Gastroesophageal sphincter (tissue), 4 donors: ENCODE measurements around the gene ARMH2. TPM values are rescaled to one million over a fixed set of nuclear protein-coding genes. Genes with fewer than 3 reads are reported as not detected.

ENCODE experiments used
- ATAC-seq: fragments of 150-250 bp; one replicate; pipeline ENCODE4 v1.9.1; 2016; ENCODE audit warnings: mild to moderate bottlenecking, moderate library complexity
- H3K27ac ChIP-seq, 4 donors: fragments of 200-600 bp; sonication (generic) in 3 of 4; 1 replicate in 3 of 4; 2 replicates in 1 of 4; pipeline ENCODE4 v1.5.1; 2016 to 2019
- H3K27me3 ChIP-seq: fragments of 200-600 bp; sonication (generic); one replicate; pipeline ENCODE4 v1.5.1; 2019
- H3K36me3 ChIP-seq, 2 donors: fragments of 200-600 bp; sonication (generic); one replicate each; pipeline ENCODE4 v1.5.1; 2019; ENCODE audit warnings: control low read depth in 1 of 2
- H3K4me1 ChIP-seq, 3 donors: fragments of 200-600 bp; sonication (generic); 1 replicate in 2 of 3; 2 replicates in 1 of 3; pipeline ENCODE4 v1.5.1; 2016 to 2019; ENCODE audit warnings: control low read depth in 2 of 3
- H3K4me3 ChIP-seq, 2 donors: fragments of 200-600 bp; sonication (generic); one replicate each; pipeline ENCODE4 v1.5.1; 2019; ENCODE audit warnings: mild to moderate bottlenecking in 1 of 2, moderate library complexity in 1 of 2
- H3K9me3 ChIP-seq, 3 donors: fragments of 200-600 bp; sonication (generic); one replicate each; pipeline ENCODE4 v1.5.1; 2017 to 2019; ENCODE audit warnings: control low read depth in 2 of 3
- EP300 ChIP-seq: sonication (generic); formaldehyde crosslinking; IDR thresholded peaks from one replicate; pipeline ENCODE4 v1.6.1; 2017; ENCODE audit warnings: antibody characterized with exemption, mild to moderate bottlenecking
- POLR2A ChIP-seq, 2 donors: fragments of 450-650 bp; IDR thresholded peaks; one replicate each; pipeline ENCODE4 v1.6.1; 2017; ENCODE audit warnings: antibody characterized with exemption in 2 of 2, mild to moderate bottlenecking in 2 of 2, moderate library complexity in 1 of 2
- POLR2AphosphoS5 ChIP-seq: sonication (generic); formaldehyde crosslinking; IDR thresholded peaks from one replicate; pipeline ENCODE4 v1.6.1; 2017; ENCODE audit warnings: antibody characterized with exemption
- WGBS, 2 donors: methylation state at CpG; one replicate each; pipeline ENCODE4 v1.1.5; 2018; ENCODE audit warnings: low coverage in 1 of 2; 5-methylcytosine and 5-hydroxymethylcytosine counted together
- total RNA-seq, 4 donors: library from RNA; depleted of rRNA; stranded (reverse); fragments of >200 nt; gene quantifications; one replicate each; pipeline ENCODE4 v1.1.0, GENCODE V29; 2016
- TF ChIP-seq, protein P1 (sequence below), 4 experiments: fragments of 200-600 bp in 2 of 4; fragments of 450-650 bp in 2 of 4; sonication (generic) in 1 of 4; IDR thresholded peaks; one replicate each; pipeline ENCODE4 v1.5.1; 2017 to 2019; ENCODE audit warnings: antibody characterized with exemption in 4 of 4, mild to moderate bottlenecking in 2 of 4, moderate library complexity in 2 of 4

Gene ARMH2
- total RNA-seq, 4 donors from 2014 or later, result 0.54 TPM; not detected in 3

DNA sequence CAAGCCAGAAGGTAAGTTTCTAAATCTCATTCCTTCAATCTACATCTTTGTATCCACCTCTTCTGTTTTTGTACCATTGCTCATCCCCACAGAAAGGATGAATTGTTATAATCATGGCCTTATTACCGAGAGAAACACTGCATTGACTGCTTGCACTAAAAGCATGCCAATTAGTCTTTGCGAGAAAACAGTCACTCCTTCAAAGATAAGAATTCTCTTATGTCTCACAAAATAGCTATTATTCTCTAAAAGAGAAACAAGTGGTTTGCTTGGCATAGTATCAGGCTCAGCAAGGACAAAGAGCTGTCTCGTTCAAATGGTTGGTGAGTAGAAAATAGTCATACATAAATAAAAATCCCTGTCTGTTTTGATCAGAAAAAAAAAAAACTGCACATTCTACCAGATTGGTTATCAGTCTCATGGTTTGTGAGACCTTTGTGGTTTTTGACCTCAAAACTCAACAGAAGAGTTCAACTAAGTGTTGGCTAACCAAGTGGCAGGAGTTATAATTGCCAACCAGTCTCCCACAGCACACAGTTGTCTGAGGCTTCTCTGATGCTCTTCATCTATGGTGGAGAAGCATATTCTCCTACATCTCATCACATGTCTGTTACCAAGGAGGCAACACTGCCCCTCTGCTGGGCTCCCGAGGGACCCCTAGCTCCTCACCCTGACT lies 35.1 kb upstream of the ARMH2 start:
- TF ChIP-seq POLR2A (IDR thresholded peaks at IDR 0.05), result no peak
- TF ChIP-seq EP300, result no peak
- TF ChIP-seq, protein P1, sequence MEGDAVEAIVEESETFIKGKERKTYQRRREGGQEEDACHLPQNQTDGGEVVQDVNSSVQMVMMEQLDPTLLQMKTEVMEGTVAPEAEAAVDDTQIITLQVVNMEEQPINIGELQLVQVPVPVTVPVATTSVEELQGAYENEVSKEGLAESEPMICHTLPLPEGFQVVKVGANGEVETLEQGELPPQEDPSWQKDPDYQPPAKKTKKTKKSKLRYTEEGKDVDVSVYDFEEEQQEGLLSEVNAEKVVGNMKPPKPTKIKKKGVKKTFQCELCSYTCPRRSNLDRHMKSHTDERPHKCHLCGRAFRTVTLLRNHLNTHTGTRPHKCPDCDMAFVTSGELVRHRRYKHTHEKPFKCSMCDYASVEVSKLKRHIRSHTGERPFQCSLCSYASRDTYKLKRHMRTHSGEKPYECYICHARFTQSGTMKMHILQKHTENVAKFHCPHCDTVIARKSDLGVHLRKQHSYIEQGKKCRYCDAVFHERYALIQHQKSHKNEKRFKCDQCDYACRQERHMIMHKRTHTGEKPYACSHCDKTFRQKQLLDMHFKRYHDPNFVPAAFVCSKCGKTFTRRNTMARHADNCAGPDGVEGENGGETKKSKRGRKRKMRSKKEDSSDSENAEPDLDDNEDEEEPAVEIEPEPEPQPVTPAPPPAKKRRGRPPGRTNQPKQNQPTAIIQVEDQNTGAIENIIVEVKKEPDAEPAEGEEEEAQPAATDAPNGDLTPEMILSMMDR (IDR thresholded peaks at IDR 0.05), result no peak
- no peak for TF ChIP-seq POLR2AphosphoS5
- H3K4me3 ChIP-seq, result no peak overlapping the region
- no peak overlapping the region for H3K27ac ChIP-seq
- H3K4me1 ChIP-seq, result peaks cover 0 to 15% (median 5%) of the 10 kb centered on the region in 3 donors
- no peaks in the 10 kb centered on the region for H3K27me3 ChIP-seq
- ATAC-seq, result no peak
- H3K36me3 ChIP-seq, result no peaks in the 10 kb centered on the region
- no peaks in the 10 kb centered on the region for H3K9me3 ChIP-seq
- 60 to 80% methylated on average over 2 to 4 of the region's 4 CpGs for WGBS, 2 donors

GRCh38 chr6:24832794-24833193 lies 34.1 kb upstream of the ARMH2 start:
- Histone ChIP-seq H3K27ac (peak overlapping the region in 1 of 4 donors; percentile 7), H3K9me3 (no peaks in the 10 kb centered on the region), H3K27me3 (no peaks in the 10 kb centered on the region), H3K36me3 (no peaks in the 10 kb centered on the region), H3K4me1 (peaks cover 0 to 15% (median 5%) of the 10 kb centered on the region in 3 donors), H3K4me3 (no peak overlapping the region)
- TF ChIP-seq, protein P1 (IDR thresholded peaks at IDR 0.05), result no peak
- TF ChIP-seq POLR2A (IDR thresholded peaks at IDR 0.05) (no peak), POLR2AphosphoS5 (no peak), EP300 (no peak)
- 100% methylated on average over 1 of the region's 1 CpG; no CpG with 5 or more reads in 1 of the 2 donors for WGBS, 2 donors
- no peak for ATAC-seq

GRCh38 chr6:24831771-24832716 lies 33.3 kb upstream of the ARMH2 start:
- H3K9me3 ChIP-seq, result no peaks in the 10 kb centered on the region
- peak; percentile 88 for ATAC-seq
- TF ChIP-seq POLR2A (IDR thresholded peaks at IDR 0.05) (no peak), POLR2AphosphoS5 (no peak), EP300 (no peak)
- TF ChIP-seq, protein P1 (IDR thresholded peaks at IDR 0.05), result no peak
- 77 to 84% methylated on average over 9 of the region's 10 CpGs for WGBS, 2 donors
- peak overlapping the region in 1 of 4 donors; percentile 31 for H3K27ac ChIP-seq
- no peak overlapping the region for H3K4me3 ChIP-seq
- peaks cover 0 to 15% (median 5%) of the 10 kb centered on the region in 3 donors for H3K4me1 ChIP-seq
- H3K36me3 ChIP-seq, result no peaks in the 10 kb centered on the region
- no peaks in the 10 kb centered on the region for H3K27me3 ChIP-seq

GRCh38 chr6:24829657-24830056 lies 30.9 kb upstream of the ARMH2 start:
- H3K27me3 ChIP-seq, result no peaks in the 10 kb centered on the region
- H3K36me3 ChIP-seq, result no peaks in the 10 kb centered on the region
- WGBS, 2 donors, result 64 to 75% methylated on average over 1 to 3 of the region's 3 CpGs
- no peaks in the 10 kb centered on the region for H3K9me3 ChIP-seq
- peaks cover 0 to 5% (median 0%) of the 10 kb centered on the region in 3 donors for H3K4me1 ChIP-seq
- no peak overlapping the region for H3K4me3 ChIP-seq
- H3K27ac ChIP-seq, result no peak overlapping the region
- TF ChIP-seq EP300 (no peak), POLR2A (IDR thresholded peaks at IDR 0.05) (no peak), POLR2AphosphoS5 (no peak)
- TF ChIP-seq, protein P1 (IDR thresholded peaks at IDR 0.05), result no peak
- ATAC-seq, result no peak
